ENCODE data around the gene ROBO4.
A peak's percentile ranks its signal among the peaks of the same experiment; 100 is the strongest.

The ROBO4 gene

DNA sequence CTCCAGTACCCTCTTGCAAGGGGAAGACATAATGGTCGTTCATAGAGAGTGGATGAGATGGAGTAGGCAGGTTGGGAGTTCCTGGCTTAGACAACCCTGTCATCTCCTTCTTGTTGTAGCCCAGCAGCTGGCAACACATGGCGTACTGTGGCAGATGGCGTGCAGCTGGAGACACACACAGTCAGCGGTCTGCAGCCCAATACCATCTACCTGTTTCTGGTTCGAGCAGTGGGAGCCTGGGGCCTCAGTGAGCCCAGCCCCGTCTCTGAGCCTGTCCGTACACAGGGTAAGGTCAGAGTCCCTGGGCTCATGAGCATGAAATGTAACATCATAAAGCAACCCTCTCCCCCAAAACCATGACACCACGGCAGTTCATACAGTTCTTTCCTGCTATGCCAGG, 23.7 kb downstream of the ROBO4 start:
- DNase-seq (ENCODE audit: low read depth in 2 of 2) = no peak

DNA sequence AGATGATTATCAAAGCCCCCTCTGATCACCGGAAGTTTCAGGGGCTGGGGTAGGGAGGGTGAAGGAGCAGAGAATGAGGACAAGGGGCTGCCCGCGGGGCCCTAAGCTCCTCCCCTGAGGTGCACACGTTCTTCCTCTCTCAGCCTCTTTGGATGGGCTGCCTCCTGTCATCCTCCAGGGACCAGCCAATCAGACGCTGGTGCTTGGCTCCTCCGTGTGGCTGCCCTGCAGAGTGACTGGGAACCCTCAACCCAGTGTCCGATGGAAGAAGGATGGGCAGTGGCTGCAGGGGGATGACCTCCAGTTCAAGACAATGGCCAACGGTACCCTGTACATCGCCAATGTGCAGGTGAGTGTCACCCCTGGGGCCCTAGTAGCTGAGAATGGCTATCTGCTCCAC, 24.9 kb downstream of the ROBO4 start:
- DNase-seq (ENCODE audit: low read depth in 2 of 2) = no peak

DNA sequence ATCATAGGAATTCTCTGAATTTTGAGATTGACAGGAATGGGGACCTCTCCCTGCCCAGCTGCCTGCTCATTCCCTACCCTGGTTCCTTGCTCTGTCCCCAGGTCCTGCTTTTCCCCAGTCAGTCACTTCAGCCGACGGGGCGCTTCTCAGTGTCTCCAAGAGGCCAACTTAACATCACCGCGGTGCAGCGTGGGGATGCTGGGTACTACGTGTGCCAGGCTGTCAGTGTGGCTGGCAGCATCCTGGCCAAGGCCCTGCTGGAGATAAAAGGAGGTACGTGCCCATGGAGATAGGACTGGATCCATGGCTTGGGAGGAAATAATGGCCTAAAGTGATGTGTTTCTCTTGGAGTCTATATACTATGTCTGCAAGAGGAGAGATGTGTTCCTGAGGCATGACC, 25.4 kb downstream of the ROBO4 start:
- no peak for DNase-seq (ENCODE audit: low read depth in 2 of 2)

DNA sequence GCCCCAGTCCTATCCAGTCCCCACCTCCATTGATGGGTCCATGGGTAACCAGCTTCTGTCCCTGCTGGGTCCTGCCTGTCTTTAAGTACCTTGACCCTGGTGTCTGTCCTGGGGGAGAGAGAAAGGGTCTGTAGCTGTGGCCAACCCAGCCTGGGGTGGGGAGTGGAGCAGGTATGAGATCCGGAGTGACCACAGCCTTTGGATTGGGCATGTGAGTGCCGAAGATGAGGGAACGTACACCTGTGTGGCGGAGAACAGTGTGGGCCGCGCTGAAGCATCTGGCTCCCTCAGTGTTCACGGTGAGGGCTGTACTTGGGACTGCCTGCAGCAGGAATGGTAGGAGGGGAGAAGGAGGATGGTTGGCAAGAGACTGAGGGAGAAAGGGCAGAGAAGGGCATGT, 27.2 kb downstream of the ROBO4 start:
- no peak for DNase-seq (ENCODE audit: low read depth in 2 of 2)

DNA sequence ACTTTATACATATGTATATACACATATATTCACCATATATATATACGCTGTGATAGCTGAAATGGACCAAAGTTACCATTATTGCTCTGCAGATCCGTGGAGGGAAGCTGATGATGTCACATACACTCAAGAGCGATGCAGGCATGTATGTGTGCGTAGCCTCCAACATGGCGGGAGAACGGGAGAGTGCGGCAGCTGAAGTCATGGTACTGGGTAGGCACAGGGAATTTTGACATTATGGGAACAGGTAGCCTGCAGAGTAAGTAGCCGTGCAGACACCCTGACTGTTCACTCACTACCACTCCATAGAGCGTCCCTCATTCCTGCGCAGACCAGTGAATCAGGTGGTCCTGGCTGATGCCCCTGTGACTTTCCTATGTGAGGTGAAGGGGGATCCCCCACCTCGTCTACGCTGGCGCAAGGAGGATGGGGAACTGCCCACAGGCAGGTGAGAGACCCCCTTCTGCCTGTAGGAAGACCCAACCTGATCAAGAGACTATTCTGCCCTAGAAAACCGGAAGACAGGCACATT, 27.7 kb downstream of the ROBO4 start:
- DNase-seq (ENCODE audit: low read depth in 2 of 2) = no peak

DNA sequence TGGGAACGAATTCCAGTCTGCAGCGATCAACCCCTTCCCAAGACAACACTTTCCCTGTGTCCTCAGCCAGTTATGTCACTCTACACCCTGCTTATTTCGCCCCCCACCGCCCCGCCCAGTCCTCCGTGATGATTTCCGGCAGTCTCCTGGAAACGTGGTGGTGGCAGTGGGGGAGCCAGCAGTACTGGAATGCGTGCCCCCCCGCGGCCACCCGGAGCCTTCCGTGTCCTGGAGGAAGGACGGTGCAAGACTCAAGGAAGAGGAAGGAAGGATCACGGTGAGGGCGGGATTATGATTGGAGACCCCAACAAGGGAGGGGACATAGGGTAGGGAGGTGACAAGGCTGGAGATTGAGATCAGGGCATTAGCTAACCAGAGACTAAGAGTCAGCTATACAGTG, 28.3 kb downstream of the ROBO4 start:
- no peak for DNase-seq (ENCODE audit: low read depth in 2 of 2)

DNA sequence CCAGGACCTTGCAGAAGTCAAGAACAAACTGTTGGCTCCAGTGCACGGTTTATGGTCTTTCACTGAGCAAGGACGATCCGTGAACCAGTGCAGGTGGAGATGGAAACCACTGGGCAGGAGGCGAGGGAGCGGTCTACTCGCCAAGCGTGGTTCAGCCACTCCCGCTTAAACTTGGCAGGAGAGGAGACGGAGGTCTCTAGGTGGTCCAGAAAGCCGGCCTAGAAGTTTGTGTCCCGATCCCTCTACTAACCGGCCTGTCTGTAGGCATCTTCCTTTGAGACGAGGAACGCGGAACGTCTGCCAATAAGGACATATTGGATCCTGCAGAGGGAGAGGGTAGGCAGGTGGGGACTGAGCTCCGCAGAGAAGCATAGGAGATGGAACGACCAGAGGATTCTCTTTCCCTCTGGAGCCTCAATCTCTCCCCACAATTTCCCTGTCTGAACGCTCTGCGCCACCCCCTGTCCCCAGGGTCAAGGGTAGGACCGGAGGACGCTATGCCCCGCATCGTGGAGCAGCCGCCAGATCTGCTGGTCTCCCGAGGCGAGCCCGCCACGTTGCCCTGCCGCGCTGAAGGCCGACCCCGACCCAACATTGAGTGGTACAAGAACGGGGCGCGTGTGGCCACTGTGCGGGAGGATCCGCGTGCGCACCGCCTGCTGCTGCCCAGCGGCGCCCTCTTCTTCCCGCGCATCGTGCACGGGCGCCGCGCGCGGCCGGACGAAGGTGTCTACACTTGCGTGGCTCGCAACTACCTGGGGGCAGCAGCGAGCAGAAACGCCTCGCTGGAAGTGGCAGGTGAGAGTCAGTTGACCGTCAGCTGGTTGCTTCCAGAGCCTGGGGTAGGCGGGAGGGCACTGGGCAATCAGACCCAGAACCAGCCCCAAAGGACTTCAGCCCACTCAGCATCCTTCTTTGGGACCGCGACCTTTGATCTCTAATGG, 29.1 kb downstream of the ROBO4 start:
- no peak for DNase-seq (ENCODE audit: low read depth in 2 of 2)

DNA sequence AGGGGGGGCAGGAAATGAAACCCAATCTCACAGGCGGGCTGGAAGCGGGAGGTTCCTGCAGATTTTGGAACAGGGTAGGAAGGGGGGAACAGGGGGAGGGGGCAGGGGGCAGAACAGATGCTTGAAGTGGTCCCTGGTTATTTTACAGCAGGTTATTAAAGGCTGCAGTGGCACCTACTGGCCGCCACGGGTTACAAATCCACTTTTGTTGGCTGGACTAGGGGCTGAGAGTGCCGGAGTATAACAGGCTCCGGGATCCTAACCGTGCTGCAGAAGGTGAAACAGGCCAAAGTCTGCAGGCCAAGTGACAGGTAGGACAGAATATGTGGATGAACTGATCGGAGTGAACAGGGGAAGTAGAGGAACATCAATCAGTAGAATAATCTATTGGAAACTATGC, 30.0 kb downstream of the ROBO4 start:
- DNase-seq (ENCODE audit: low read depth in 2 of 2) = no peak

DNA sequence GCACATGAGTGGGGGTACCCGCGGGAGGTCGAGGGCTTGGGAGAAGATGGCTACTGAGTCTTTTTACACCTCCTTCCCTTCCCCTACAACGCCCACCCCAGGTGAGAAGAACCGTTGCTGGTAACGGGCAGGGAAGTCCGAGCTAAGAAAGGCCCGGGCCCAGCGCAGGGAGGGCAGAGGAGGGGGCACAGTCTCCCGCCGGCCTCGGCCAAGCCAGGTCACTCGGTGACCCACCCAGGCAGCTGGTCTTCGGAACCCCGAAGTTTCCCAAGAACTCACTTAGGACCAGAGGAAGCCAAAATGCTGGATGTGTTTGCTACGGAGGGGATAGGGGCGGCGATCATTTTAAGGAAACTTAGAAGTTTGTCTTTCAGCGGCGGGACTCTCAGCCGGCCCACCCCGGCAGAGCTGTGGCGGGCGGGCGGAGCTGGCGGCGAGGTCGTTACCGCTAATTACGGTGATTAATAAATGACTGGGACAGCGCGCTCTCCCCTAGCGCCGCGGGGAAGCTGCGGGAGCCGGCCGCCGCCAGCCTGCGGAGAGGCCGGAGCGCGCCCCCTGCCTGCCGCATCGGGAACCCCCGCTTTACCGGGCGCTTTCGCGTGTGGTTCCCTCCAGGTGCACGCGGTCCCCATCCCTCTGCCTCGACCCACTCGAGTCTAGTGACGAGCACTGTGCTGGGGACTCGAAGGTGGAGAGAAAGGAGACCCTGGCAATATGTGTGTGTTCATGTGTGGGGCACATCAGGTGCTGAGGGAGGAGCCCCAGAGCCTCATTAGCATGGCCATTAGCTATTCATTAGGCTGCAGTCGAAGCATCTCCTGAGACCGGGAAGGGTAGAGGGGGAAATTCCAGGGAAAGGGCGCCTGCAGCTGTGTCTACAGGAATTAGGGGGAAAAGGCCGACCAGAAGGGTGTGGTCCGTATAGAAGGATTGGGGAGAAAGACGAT, 31.5 kb downstream of the ROBO4 start:
- DNase-seq (ENCODE audit: low read depth in 2 of 2) = peak; percentile 35 to 56

DNA sequence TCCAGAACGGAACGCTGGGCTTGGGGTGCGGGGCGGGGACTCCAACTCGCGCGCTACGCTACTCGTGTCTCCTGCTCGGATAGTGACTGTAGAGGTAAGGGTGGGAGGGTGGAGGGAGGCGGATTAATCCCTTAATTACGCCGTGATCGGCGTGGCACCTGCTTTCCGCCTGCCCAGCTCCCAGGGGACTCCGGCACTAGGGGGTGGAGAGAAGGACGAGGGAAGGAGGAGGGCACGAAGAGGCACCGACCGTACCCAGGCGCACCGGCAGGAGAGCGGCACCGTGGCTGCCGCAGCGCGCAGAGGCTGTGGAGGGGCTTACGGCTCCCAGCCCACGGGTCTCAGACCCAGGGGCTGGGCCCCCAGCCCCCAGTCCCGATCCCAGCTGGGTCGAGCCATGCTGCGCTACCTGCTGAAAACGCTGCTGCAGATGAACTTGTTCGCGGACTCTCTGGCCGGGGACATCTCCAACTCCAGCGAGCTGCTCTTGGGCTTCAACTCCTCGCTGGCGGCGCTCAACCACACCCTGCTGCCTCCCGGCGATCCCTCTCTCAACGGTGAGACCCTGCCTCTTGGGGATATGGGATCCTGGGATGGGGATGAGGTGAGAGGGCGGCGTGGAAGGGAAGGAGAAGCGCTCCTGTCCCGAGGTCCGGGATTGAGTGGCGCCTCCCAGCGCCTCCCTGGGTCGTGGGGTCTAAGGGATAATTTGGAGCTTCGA, 32.3 kb downstream of the ROBO4 start, which contains the start of gene ROBO3:
Gene ROBO3 (plus strand): TSS at position 252 of the 721 bp plus-strand sequence. CDS start 146 bp downstream, at position 398.
- no peak for DNase-seq (ENCODE audit: low read depth in 2 of 2)

DNA sequence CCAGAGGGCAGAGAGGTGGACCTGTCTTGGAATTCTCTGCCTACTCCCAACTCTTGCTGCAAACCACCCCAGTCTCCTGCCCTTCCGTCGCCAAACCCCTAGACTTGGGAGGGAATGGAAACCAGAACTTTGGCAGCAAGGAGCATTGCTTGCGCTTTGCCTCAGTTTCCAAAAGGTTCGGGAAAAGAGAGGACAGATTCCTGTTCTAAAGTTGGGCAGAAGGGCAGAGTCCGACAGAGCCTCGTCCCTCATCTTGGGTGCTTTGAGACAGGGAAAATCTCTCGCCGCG, 32.8 kb downstream of the ROBO4 start:
- DNase-seq (ENCODE audit: low read depth in 2 of 2) = no peak

DNA sequence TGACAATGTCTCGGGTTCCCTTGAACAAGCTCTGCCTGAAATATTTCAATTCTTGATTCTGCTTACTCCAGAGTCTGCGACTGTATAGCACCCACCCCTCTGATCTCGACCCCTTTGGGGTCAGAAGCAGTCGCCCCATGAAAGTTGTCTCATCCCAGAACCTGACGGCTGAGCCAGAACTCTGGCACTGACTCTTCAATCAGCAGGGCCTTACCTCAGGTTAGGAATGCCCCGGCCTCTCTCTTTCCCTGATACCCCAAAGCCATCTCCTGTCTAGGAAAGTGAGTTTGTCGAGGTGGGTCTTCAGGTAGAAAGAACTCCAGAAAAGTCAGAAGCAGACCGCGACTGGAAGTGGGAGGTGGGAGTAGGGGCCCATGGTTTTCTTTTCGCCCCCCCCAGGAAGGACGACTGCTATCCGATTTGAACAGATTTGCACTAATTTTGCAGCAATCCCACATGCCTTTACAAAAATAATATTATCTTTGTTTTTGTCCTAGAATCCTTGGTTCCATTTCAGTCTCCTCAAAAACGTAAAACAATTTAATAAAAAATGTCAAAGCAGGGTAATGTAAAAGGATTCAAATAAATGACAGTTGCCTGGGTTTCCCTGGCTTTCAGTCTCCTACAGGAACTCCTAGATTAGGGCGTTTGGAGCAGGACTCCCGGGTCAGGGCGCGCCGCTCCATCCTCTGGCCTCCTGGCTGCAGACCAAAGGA, 33.3 kb downstream of the ROBO4 start:
- no peak for DNase-seq (ENCODE audit: low read depth in 2 of 2)

DNA sequence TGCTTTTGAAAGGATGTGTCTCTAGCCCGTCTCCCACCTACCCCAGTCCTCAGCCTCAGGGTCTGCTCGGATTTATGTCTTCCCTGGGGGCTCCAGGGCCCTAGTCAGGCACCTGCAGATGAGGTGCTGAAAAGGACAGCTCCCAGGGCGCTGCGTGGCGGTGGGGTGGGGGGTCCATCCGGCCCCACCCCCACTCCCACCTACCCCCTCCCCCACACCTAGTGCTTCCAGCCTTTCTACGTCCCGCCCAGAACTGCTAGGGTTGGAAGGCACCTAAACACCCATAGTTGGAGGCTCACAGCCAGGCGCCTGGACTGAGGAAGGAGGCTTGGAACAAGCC, 33.9 kb downstream of the ROBO4 start:
- no peak for DNase-seq (ENCODE audit: low read depth in 2 of 2)

DNA sequence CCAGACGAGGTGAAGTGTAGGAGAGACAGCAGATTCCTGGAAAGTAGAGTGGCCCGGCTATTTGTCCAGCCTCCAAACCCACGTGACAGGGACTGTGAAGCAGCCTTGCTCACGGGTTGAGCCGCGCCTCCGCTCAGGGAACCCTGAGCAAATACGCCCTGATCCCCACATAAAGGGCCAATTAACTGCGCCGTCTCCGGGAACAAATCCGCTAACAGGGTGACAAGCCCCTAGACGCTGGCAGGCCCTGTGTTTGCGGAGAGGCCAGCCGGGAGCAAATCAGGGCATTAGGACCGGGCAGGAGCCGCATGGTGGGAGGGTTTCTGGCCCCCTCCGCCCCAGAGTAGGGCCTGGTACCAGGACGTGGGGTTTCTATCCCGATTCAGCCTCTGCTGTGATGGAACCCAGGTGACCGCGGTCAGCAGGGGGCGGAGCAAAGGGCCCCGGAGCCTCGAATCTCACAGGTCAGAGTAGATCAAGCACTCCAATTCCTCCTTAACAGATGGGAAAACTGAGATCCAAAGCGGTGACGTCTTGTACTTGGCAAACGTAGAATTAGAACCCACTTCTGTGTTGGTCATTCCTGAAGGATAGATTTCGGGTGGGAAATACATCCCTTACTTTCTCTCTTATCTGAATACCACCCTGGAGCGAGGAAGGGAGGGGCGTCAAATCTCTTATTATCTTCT, 34.4 kb downstream of the ROBO4 start:
- DNase-seq (ENCODE audit: low read depth in 2 of 2) = no peak

DNA sequence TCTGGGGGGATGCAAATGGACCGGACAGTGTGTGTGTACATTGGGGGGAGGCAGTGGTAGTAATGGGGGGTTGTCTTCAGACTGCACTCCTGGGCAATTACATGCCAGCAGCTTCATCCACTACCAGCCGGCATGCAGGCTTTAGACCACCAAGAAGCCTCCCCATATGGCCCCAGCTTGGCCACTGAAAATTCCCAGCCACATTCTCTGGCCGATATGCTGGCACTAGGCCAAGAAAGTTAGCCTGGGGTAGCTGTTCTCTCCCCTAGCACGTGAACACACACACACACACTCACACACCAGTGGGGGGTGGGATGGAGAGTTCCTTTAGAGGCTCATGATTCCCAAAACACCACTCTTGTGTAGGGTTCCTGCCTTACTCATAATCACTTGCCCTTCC, 36.0 kb downstream of the ROBO4 start:
- no peak for DNase-seq (ENCODE audit: low read depth in 2 of 2)

DNA sequence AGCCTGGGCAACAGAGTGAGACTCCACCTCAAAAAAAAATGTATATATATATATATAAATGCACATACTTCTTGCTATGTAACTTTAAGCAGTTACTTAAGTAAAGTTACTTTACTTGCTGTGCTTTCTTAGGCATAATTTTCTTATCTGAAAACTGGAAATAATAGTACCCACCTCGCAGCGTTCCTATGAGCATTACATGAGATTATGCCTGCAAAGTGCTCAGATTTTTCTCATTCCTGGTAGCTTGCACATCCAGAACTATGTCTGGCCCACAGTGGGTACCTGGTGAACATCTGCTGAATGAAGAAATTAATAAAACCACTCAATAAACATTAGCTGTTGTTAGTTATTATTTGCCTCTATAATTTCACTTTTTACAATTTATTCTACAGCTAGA, 38.5 kb downstream of the ROBO4 start:
- DNase-seq (ENCODE audit: low read depth in 2 of 2) = no peak

DNA sequence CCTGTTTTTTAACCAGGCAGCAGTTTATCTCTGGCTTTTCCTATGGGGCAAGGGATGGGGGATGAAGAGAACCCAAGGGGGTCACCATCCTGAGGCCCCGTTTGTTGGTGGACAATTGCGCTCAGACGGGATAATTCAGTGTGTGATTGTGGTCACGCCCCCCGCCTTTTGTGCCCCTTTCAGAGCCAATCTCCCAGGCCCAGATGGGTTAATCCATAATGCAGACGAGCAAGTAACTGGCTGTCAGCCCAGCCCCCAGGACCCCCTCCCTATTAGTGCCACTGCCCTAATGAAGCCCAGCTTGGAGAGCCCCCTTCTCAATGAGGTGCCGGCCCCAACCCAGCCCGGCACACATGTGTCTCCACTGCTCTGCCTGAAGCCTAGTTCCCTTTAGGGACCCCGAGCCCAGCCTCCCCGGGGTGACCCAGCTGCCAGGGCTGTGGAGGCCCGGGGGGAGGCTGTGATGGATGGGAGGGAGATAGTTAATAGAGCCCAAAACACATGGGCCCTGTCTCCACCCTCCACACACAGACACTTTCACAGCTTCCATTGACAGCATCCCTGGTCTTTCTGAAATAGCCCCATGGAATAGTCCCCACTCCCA, 51.5 kb downstream of the ROBO4 start:
- DNase-seq (ENCODE audit: low read depth in 2 of 2) = no peak

DNA sequence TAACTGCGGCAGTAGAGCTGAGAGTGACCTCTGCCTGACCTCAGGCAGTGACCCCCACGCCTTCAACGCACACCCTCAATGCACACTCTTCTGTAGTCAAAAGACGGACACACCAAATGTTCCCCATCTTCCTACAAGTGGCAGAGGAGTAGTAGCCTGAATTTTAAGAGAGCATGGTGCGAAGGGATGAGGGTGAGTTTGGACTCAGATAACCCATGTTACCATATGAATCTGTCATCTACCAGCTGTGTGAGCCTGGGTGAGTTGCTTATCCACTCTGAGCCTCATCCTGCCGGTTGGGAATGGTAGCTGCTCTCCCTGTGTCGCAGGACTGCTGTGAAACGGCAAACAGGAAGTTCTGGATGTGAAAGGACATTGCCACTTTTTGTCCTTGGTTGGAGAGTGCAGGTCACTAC, 53.0 kb downstream of the ROBO4 start:
- DNase-seq (ENCODE audit: low read depth in 2 of 2) = no peak

DNA sequence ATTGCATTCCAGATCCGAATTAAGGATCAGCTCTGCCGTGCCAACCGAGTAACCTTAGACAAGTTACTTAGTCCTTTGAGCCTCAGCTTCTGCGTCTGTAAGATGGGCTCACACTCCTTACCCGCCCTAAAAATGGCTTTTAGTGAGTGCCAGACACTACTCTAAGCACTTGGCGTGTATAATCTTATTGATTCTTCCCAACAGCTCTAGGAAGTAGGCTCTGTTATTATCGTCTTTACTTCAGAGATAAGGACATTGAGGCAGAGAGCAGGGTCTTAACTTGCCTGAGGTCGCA, 54.1 kb downstream of the ROBO4 start:
- DNase-seq (ENCODE audit: low read depth in 2 of 2) = no peak

DNA sequence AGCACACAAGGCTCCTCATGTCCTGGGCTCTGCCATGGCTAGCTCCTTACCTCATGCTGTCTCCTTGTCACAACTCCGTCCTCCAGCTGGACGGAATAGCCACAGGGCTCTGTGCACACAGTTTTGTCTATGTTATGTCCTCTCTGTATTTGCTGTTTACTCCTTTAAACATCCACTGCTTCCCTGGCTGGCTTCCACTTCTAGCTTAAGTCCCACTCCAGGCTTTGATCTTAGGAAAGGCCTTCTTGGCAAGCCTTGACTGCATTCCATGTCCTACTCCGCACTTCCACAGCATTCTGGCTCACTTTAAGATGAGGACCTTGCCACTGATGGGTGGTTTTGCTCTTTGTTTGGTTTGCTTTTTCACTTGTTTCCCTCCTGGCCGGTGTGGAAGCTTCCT, 55.4 kb downstream of the ROBO4 start:
- no peak for DNase-seq (ENCODE audit: low read depth in 2 of 2)

DNA sequence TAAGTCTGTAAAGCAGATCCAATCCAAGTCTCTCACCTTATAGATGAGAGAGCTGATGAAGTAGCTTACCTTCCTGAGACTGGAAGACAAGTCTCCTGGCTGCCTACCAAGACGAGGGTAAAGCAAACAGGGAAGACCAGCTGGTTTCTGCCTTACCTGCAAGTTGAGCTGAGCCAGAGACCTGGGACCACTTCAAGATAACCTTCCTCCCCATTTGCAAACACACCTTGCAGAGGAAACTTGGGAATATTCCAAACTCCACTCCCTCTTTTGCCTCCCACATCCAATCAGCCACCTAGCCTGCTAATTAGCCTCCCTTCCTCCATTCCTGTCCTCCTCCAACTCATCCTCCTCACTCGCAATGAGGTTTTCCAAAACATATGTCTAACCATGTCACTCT, 55.8 kb downstream of the ROBO4 start:
- DNase-seq (ENCODE audit: low read depth in 2 of 2) = no peak
